ENCODE results near the gene MED23. TPM values are rescaled to one million over a fixed set of nuclear protein-coding genes. Genes with fewer than 3 reads are reported as not detected.

Gene MED23
- total RNA-seq, 4 donors from 2014 or later: 20.1 to 29.0 (median 25.2) TPM

DNA sequence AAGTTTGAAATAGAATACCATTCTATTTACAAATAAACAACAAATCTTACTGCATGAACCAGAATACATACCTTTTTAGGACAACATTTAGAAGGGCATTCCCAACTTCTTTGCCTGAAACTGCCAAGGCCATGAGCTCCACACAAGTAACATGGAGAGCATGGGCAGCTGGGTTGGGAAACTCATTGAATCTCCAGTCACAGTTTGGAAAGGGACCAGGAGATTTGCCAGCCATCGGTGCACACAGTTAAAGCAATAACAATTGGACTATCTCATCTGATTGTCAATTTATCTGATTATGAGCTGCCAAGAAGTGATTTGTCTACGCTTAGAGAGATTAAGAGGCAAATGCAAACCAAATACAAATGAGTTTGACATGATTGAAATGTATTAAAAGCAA is 35.1 kb downstream of the MED23 start:
- no peak overlapping the region for H3K4me3 ChIP-seq (ENCODE audit: low read depth, poor library complexity, severe bottlenecking)
- WGBS, 2 donors: 76 to 85% methylated on average over 2 of the region's 2 CpGs
- no peak for TF ChIP-seq POLR2A (IDR thresholded peaks at IDR 0.05)
- TF ChIP-seq, protein P1, sequence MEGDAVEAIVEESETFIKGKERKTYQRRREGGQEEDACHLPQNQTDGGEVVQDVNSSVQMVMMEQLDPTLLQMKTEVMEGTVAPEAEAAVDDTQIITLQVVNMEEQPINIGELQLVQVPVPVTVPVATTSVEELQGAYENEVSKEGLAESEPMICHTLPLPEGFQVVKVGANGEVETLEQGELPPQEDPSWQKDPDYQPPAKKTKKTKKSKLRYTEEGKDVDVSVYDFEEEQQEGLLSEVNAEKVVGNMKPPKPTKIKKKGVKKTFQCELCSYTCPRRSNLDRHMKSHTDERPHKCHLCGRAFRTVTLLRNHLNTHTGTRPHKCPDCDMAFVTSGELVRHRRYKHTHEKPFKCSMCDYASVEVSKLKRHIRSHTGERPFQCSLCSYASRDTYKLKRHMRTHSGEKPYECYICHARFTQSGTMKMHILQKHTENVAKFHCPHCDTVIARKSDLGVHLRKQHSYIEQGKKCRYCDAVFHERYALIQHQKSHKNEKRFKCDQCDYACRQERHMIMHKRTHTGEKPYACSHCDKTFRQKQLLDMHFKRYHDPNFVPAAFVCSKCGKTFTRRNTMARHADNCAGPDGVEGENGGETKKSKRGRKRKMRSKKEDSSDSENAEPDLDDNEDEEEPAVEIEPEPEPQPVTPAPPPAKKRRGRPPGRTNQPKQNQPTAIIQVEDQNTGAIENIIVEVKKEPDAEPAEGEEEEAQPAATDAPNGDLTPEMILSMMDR (IDR thresholded peaks at IDR 0.05): no peak
- DNase-seq (ENCODE audit: low spot score in 2 of 2): no peak
- intact Hi-C loops (cut with DNase I; ENCODE audit: low total_unique reads): no loop called here

DNA sequence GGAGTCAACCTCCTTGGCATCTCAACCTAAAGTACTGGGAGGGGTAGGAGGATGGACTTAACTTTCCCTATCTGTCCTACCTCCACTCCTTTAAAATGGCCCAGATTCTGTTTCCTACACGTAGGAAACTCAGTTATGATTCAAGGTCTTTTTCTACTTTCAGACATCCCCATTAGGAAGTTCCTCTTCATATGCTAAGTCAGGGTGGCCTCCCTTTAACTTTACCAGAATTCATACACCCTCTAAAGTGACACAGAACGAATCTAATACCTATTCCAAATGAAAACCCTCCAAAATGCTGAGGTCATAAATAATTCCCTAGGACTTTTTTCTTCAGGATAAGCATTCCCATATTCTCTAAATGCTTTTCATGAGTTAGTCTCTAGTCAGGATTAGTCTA is 39.4 kb downstream of the MED23 start:
- intact Hi-C loops (cut with DNase I; ENCODE audit: low total_unique reads): no loop called here
- WGBS, 2 donors: 75 to 87% methylated on average over 2 of the region's 2 CpGs
- TF ChIP-seq, protein P1 (IDR thresholded peaks at IDR 0.05): no peak
- no peak for TF ChIP-seq POLR2A (IDR thresholded peaks at IDR 0.05)
- H3K4me3 ChIP-seq (ENCODE audit: low read depth, poor library complexity, severe bottlenecking): no peak overlapping the region
- DNase-seq (ENCODE audit: low spot score in 2 of 2): no peak

DNA sequence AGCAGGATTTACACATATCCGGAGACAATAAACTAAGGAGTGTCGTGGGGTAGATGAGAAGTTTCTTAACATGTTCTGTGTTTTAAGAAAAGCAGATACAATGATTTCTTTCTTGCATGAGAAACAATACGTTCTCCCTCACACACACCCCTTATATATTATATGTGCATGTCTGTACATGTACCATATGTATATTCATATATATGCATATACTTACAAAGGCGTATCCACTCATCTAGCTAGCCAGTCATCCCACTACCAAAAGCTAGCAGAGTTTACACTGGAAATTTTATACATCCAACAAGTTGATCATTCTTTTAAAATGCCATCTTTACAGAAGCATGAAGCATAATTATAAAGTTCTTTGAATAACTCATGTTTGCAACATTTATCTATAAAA is 40.1 kb downstream of the MED23 start:
- WGBS, 2 donors: 83 to 89% methylated on average over 4 of the region's 4 CpGs
- TF ChIP-seq, protein P1 (IDR thresholded peaks at IDR 0.05): no peak
- TF ChIP-seq POLR2A (IDR thresholded peaks at IDR 0.05): no peak
- intact Hi-C loops (cut with DNase I; ENCODE audit: low total_unique reads): no loop called here
- no peak for DNase-seq (ENCODE audit: low spot score in 2 of 2)
- H3K4me3 ChIP-seq (ENCODE audit: low read depth, poor library complexity, severe bottlenecking): no peak overlapping the region

DNA sequence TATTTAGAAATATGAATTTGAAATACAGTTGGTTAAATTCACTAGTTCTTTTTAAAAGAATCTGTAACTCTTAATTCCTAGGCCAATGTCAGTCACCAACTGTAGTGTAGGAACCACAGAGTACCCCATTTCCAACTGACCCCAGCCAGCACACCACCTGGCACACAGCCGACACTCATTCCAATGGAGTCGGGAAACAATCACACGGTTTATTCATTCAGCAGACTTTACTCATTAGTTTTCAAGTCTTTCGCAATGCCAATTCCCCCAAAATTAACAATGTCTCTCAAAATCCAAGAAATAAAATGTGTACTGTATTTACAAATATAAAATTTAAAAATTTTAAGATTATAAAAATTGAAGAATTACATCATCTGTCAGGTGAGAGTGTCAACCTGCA is 41.5 kb downstream of the MED23 start:
- WGBS, 2 donors: 79 to 85% methylated on average over 4 of the region's 4 CpGs
- TF ChIP-seq, protein P1 (IDR thresholded peaks at IDR 0.05): no peak
- no peak for TF ChIP-seq POLR2A (IDR thresholded peaks at IDR 0.05)
- intact Hi-C loops (cut with DNase I; ENCODE audit: low total_unique reads): no loop called here
- no peak overlapping the region for H3K4me3 ChIP-seq (ENCODE audit: low read depth, poor library complexity, severe bottlenecking)
- DNase-seq (ENCODE audit: low spot score in 2 of 2): no peak

DNA sequence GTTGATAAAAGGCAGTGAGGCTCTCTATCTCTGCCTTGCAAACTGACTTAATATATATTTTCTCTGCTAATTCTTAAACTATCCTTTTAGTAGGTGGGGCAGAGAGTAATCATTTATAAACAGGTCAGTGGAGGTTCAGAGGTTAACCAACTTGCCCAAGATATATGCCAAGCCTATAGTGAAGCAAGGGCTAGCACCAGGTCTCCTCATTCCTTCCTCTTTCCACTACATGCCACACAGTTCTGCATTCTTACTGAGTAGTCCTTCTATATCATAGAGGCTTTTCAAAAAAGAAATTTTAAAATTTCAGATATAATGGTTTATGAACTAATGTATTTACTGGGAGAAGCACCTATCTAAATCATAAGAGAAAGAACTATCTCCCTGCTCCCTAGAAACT is 46.5 kb downstream of the MED23 start:
- DNase-seq (ENCODE audit: low spot score in 2 of 2): no peak
- no peak overlapping the region for H3K4me3 ChIP-seq (ENCODE audit: low read depth, poor library complexity, severe bottlenecking)
- intact Hi-C loops (cut with DNase I; ENCODE audit: low total_unique reads): no loop called here
- no peak for TF ChIP-seq POLR2A (IDR thresholded peaks at IDR 0.05)
- TF ChIP-seq, protein P1 (IDR thresholded peaks at IDR 0.05): no peak

DNA sequence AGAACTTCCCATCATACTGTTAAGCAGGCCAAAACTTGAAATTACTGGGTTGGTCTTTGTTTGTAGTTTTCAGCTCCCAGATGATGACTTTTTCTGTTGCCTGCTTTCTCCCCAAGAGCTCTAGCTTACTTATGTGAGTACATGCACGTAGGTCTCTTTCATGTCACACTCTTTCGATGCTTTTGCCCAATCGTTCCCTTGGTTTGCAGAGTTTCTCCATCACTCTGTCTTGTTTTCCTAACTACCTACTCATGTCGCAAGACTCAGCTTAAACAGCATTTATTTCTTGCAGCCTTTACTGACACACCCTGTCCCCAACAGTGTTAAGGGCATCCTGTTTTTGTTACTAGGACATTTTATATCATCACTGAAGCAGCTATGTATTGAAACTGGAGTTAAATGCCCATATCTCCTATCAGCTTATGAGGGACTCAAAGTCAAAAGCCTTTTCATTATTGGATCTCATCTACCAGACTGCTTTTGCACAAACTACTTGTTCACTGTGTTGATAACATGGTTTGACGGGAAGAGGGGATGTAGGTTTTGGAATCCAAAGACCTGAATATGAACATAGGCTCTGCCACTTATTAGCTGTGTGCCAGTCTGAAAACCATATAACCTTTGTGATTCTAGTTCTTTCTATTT is 52.1 kb downstream of the MED23 start:
- TF ChIP-seq POLR2A (IDR thresholded peaks at IDR 0.05): no peak
- TF ChIP-seq, protein P1 (IDR thresholded peaks at IDR 0.05): no peak
- no peak overlapping the region for H3K4me3 ChIP-seq (ENCODE audit: low read depth, poor library complexity, severe bottlenecking)
- intact Hi-C loops (cut with DNase I; ENCODE audit: low total_unique reads): no loop called here
- DNase-seq (ENCODE audit: low spot score in 2 of 2): no peak
- 91 to 94% methylated on average over 5 of the region's 5 CpGs for WGBS, 2 donors

Measured in lower leg skin (tissue), 4 donors.